HepG2 (cell line): ENCODE results near the gene SRSF6. TPM values are rescaled to one million over a fixed set of nuclear protein-coding genes. Genes with fewer than 3 reads are reported as not detected.

Experiments
- ATF2 ChIP-seq: sonication (generic); formaldehyde crosslinking; IDR thresholded peaks from 2 replicates; pipeline ENCODE4 v1.4.0; 2020; ENCODE audit warnings: missing genetic modification reagents
- CBX1 ChIP-seq: IDR thresholded peaks from one replicate; pipeline ENCODE4 v1.6.1; 2016; ENCODE audit warnings: antibody characterized with exemption, low read depth
- ELF4 ChIP-seq: sonication (generic); formaldehyde crosslinking; IDR thresholded peaks from 2 replicates; pipeline ENCODE4 v1.5.0; 2020; ENCODE audit warnings: missing genetic modification reagents, mild to moderate bottlenecking, moderate library complexity, borderline replicate concordance
- HDAC2 ChIP-seq: sonication (generic); formaldehyde crosslinking; IDR thresholded peaks from 2 replicates; pipeline ENCODE4 v1.4.0; 2020; ENCODE audit warnings: missing genetic modification reagents
- MIER3 ChIP-seq: IDR thresholded peaks from 2 replicates; pipeline ENCODE4 v1.6.1; 2016; ENCODE audit warnings: missing compliant biosample characterization, borderline replicate concordance
- SALL1 ChIP-seq: sonication (generic); formaldehyde crosslinking; IDR thresholded peaks from 2 replicates; pipeline ENCODE4 v1.8.0; 2022; ENCODE audit warnings: mild to moderate bottlenecking, missing genetic modification reagents
- TEAD3 ChIP-seq: optimal IDR thresholded peaks from 2 replicates; pipeline ENCODE3; 2016; ENCODE audit warnings: borderline replicate concordance
- WIZ ChIP-seq: sonication (generic); formaldehyde crosslinking; IDR thresholded peaks from 2 replicates; pipeline ENCODE4 v1.5.1; 2020; ENCODE audit warnings: mild to moderate bottlenecking, missing genetic modification reagents
- XRCC5 ChIP-seq: fragments of 200-400 bp; formaldehyde crosslinking; optimal IDR thresholded peaks from 2 replicates; pipeline ENCODE3; 2017; ENCODE audit warnings: mild to moderate bottlenecking, low read length
- ZFP82 ChIP-seq: sonication (generic); formaldehyde crosslinking; IDR thresholded peaks from 2 replicates; pipeline ENCODE4 v1.5.1; 2020; ENCODE audit warnings: mild to moderate bottlenecking, missing genetic modification reagents, borderline replicate concordance
- ZNF30 ChIP-seq: sonication (generic); formaldehyde crosslinking; IDR thresholded peaks from 2 replicates; pipeline ENCODE4 v1.5.0; 2020; ENCODE audit warnings: mild to moderate bottlenecking, missing genetic modification reagents
- ZNF552 ChIP-seq: sonication (generic); formaldehyde crosslinking; IDR thresholded peaks from 2 replicates; pipeline ENCODE4 v1.9.0; 2022; ENCODE audit warnings: missing genetic modification reagents, mild to moderate bottlenecking, borderline replicate concordance
- ZNF572 ChIP-seq: sonication (generic); formaldehyde crosslinking; IDR thresholded peaks from 2 replicates; pipeline ENCODE4 v1.5.1; 2020; ENCODE audit warnings: mild to moderate bottlenecking, missing genetic modification reagents
- ZNF574 ChIP-seq: sonication (generic); formaldehyde crosslinking; IDR thresholded peaks from 2 replicates; pipeline ENCODE4 v1.4.0; 2020; ENCODE audit warnings: missing genetic modification reagents
- ZNF850 ChIP-seq: sonication (generic); formaldehyde crosslinking; conservative IDR thresholded peaks from 2 replicates; pipeline ENCODE4 v1.9.0; 2021; ENCODE audit warnings: mild to moderate bottlenecking, missing genetic modification reagents
- ZNF879 ChIP-seq: sonication (generic); formaldehyde crosslinking; IDR thresholded peaks from 2 replicates; pipeline ENCODE4 v1.8.1; 2023; ENCODE audit warnings: missing genetic modification reagents
- polyA plus RNA-seq, 8 experiments: library from polyadenylated mRNA; depleted of rRNA in 3 of 8; stranded (reverse) in 7 of 8; unstranded in 1 of 8; fragments of >200 nt; fragmentation: Illumina TruSeq in 4 of 8; extraction: Trizol in 4 of 8; gene quantifications; 2 replicates each; pipeline versions ENCODE4 v1.2.1 to v1.2.3, GENCODE V29; 2011 to 2016; ENCODE audit warnings: low read depth in 4 of 8, missing spikeins in 1 of 8, mixed read lengths in 1 of 8; ENCODE audit not compliant: insufficient read depth in 1 of 8
- total RNA-seq, 5 experiments: library from RNA; depleted of rRNA; stranded (reverse); fragments of >200 nt; fragmentation: Illumina TruSeq; extraction: Trizol; gene quantifications; 2 replicates each; pipeline ENCODE4 v1.2.3, GENCODE V29; 2016; ENCODE audit warnings: low read depth in 1 of 5
- TF ChIP-seq, protein P1 (sequence below): sonication (generic); formaldehyde crosslinking; IDR thresholded peaks from 2 replicates; pipeline ENCODE4 v1.5.0; 2020; ENCODE audit warnings: missing genetic modification reagents
- TF ChIP-seq, protein P2 (sequence below): sonication (generic); formaldehyde crosslinking; IDR thresholded peaks from 2 replicates; pipeline ENCODE4 v1.4.0; 2020; ENCODE audit warnings: missing genetic modification reagents, borderline replicate concordance

SRSF6 gene
- total and polyA plus RNA-seq, 2 of the 13 experiments (the other 11 are each of a cell fraction or from before 2014, with no cell fraction given): 156 to 194 TPM

DNA sequence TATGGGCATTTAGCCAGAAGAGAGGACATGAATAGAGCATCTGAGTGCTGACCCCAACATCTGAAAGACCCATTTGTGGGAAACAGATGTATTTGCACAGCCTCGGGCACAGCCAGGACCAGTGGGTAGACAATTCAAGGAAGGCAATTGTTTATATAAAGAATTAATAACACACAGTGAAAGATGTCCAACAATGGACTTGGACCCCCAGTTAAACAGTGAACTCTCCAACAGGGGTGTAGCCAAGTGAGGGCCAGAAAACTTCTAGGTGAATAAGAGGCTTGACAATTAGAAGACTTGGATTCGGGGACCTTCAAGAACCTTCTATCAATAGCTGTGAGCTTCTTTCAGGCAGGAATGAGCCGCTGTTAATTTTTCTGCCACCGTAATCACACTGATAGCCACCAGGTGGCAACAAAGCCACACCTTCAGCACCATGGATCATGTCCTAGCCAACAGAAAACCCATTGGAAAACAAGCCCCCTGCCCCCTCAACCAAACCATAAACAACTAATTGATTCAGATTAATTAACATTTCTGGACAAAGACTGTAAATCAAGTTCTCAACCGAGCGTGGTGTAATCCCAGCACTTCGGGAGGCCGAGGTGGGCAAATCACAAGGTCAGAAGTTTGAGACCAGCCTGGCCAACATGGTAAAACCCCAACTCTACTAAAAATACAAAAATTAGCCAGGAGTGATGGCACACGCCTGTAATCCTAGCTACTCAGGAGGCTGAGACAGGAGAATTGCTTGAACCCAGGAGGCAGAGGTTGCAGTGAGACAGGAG is 8.8 kb upstream of the SRSF6 start (continued):
- TF ChIP-seq TEAD3 (CRISPR knock-in tag) (peak; percentile 49), ZNF572 (0 out of 2 replicates have a peak, but pooled peaks have one; percentile 38), ELF4 (CRISPR knock-in tag) (peak; percentile 64; the same call in 1 of the 2 replicates), ZNF574 (CRISPR knock-in tag) (peak; percentile 7), HDAC2 (CRISPR knock-in tag) (peak; percentile 48; the same call in 1 of the 2 replicates), ZFP82 (CRISPR knock-in tag) (0 out of 2 replicates have a peak, but pooled peaks have one; percentile 68), ZNF879 (CRISPR knock-in tag) (0 out of 2 replicates have a peak, but pooled peaks have one; percentile 44), ZNF850 (CRISPR knock-in tag) (peak; percentile 88; the same call in 1 of the 2 replicates), ZNF30 (CRISPR knock-in tag) (peak; percentile 65; the same call in 1 of the 2 replicates), MIER3 (0 out of 2 replicates have a peak, but pooled peaks have one; percentile 36), WIZ (CRISPR knock-in tag) (0 out of 2 replicates have a peak, but pooled peaks have one; percentile 63), ZNF552 (CRISPR knock-in tag) (no peak), ATF2 (0 out of 2 replicates have a peak, but pooled peaks have one; percentile 25), XRCC5 (peak; percentile 64), CBX1 (no peak), SALL1 (CRISPR knock-in tag) (0 out of 2 replicates have a peak, but pooled peaks have one; percentile 21)
- TF ChIP-seq, protein P1, sequence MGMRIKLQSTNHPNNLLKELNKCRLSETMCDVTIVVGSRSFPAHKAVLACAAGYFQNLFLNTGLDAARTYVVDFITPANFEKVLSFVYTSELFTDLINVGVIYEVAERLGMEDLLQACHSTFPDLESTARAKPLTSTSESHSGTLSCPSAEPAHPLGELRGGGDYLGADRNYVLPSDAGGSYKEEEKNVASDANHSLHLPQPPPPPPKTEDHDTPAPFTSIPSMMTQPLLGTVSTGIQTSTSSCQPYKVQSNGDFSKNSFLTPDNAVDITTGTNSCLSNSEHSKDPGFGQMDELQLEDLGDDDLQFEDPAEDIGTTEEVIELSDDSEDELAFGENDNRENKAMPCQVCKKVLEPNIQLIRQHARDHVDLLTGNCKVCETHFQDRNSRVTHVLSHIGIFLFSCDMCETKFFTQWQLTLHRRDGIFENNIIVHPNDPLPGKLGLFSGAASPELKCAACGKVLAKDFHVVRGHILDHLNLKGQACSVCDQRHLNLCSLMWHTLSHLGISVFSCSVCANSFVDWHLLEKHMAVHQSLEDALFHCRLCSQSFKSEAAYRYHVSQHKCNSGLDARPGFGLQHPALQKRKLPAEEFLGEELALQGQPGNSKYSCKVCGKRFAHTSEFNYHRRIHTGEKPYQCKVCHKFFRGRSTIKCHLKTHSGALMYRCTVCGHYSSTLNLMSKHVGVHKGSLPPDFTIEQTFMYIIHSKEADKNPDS (CRISPR knock-in tag): 0 out of 2 replicates have a peak, but pooled peaks have one; percentile 38
- TF ChIP-seq, protein P2, sequence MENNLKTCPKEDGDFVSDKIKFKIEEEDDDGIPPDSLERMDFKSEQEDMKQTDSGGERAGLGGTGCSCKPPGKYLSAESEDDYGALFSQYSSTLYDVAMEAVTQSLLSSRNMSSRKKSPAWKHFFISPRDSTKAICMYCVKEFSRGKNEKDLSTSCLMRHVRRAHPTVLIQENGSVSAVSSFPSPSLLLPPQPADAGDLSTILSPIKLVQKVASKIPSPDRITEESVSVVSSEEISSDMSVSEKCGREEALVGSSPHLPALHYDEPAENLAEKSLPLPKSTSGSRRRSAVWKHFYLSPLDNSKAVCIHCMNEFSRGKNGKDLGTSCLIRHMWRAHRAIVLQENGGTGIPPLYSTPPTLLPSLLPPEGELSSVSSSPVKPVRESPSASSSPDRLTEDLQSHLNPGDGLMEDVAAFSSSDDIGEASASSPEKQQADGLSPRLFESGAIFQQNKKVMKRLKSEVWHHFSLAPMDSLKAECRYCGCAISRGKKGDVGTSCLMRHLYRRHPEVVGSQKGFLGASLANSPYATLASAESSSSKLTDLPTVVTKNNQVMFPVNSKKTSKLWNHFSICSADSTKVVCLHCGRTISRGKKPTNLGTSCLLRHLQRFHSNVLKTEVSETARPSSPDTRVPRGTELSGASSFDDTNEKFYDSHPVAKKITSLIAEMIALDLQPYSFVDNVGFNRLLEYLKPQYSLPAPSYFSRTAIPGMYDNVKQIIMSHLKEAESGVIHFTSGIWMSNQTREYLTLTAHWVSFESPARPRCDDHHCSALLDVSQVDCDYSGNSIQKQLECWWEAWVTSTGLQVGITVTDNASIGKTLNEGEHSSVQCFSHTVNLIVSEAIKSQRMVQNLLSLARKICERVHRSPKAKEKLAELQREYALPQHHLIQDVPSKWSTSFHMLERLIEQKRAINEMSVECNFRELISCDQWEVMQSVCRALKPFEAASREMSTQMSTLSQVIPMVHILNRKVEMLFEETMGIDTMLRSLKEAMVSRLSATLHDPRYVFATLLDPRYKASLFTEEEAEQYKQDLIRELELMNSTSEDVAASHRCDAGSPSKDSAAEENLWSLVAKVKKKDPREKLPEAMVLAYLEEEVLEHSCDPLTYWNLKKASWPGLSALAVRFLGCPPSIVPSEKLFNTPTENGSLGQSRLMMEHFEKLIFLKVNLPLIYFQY (CRISPR knock-in tag): peak; percentile 57; the same call in 1 of the 2 replicates
